BE2C (cell line): ENCODE results near the gene TEKTIP1.
A peak's percentile ranks its signal among the peaks of the same experiment; 100 is the strongest.

Experiments
- DNase-seq: peaks from one replicate; pipeline ENCODE4 v3.0.0-alpha.2; 2020
- H3K27me3 ChIP-seq: fragments of 250-450 bp; sonication (Bioruptor Pico); 2 replicates; pipeline ENCODE4 v1.5.1; 2020; ENCODE audit warnings: mild to moderate bottlenecking
- H3K36me3 ChIP-seq: fragments of 250-450 bp; sonication (Bioruptor Pico); 2 replicates; pipeline ENCODE4 v1.5.1; 2020; ENCODE audit warnings: mild to moderate bottlenecking
- H3K4me1 ChIP-seq: fragments of 250-450 bp; sonication (Bioruptor Pico); 2 replicates; pipeline ENCODE4 v1.5.1; 2020
- H3K4me3 ChIP-seq: 2 replicates; pipeline ENCODE4 v1.5.1; 2011; ENCODE audit warnings: low read depth, low read length
- H3K9me3 ChIP-seq: fragments of 250-450 bp; sonication (Bioruptor Pico); 2 replicates; pipeline ENCODE4 v1.5.1; 2020
- TF ChIP-seq, protein P1 (sequence below): IDR thresholded peaks from 2 replicates; pipeline ENCODE4 v1.5.1; 2012; ENCODE audit warnings: mild to moderate bottlenecking, low read depth, low read length

Gene TEKTIP1

DNA sequence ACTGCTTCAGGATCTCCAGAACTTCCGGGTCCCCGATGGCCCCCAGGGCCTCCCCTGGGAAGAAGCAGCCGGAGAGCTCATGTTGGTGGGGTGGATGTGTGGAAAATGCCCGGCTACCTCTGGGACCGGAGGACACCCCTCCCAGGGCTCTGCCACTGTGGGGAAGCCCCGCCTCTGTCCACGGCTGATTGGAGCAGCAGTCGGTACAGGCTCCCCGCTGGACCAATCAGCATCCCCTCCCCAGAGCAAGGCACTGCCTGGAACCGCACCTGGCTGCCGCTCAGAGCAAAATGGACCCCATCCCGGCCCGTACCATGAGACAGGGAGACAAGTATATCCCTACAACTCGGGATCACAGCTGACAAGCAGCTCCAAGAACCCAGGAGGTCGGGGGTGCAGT, 44.9 kb upstream of the TEKTIP1 start:
- peaks cover 54% of the 10 kb centered on the region for H3K36me3 ChIP-seq
- H3K4me3 ChIP-seq = no peak overlapping the region
- no peaks in the 10 kb centered on the region for H3K4me1 ChIP-seq
- H3K9me3 ChIP-seq = no peaks in the 10 kb centered on the region
- DNase-seq = peak; percentile 63
- H3K27me3 ChIP-seq = no peaks in the 10 kb centered on the region
- TF ChIP-seq, protein P1, sequence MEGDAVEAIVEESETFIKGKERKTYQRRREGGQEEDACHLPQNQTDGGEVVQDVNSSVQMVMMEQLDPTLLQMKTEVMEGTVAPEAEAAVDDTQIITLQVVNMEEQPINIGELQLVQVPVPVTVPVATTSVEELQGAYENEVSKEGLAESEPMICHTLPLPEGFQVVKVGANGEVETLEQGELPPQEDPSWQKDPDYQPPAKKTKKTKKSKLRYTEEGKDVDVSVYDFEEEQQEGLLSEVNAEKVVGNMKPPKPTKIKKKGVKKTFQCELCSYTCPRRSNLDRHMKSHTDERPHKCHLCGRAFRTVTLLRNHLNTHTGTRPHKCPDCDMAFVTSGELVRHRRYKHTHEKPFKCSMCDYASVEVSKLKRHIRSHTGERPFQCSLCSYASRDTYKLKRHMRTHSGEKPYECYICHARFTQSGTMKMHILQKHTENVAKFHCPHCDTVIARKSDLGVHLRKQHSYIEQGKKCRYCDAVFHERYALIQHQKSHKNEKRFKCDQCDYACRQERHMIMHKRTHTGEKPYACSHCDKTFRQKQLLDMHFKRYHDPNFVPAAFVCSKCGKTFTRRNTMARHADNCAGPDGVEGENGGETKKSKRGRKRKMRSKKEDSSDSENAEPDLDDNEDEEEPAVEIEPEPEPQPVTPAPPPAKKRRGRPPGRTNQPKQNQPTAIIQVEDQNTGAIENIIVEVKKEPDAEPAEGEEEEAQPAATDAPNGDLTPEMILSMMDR = no peak

DNA sequence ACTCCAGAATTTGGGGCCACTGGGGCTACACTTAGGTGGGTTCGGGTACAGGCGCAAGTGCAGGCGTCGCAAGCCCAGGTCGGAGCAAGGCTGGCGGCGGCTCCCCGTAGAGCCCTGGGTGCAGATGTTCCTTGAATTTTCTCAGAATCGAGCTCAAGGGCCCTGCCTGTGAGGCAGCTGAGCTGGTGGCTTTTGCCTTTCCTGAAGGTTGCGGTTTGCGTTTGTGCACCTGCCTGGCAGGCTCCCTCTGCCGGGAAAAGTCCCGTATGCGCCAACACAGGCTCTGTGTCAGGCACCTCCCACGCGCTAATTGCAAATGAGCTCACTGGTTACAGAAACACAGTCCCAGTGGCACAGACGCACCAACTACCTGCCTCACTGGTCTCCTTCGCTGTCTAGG, 44.4 kb upstream of the TEKTIP1 start:
- Histone ChIP-seq H3K4me1 (no peaks in the 10 kb centered on the region), H3K27me3 (no peaks in the 10 kb centered on the region), H3K36me3 (peaks cover 54% of the 10 kb centered on the region), H3K4me3 (no peak overlapping the region), H3K9me3 (no peaks in the 10 kb centered on the region)
- TF ChIP-seq, protein P1 = no peak
- DNase-seq = no peak

DNA sequence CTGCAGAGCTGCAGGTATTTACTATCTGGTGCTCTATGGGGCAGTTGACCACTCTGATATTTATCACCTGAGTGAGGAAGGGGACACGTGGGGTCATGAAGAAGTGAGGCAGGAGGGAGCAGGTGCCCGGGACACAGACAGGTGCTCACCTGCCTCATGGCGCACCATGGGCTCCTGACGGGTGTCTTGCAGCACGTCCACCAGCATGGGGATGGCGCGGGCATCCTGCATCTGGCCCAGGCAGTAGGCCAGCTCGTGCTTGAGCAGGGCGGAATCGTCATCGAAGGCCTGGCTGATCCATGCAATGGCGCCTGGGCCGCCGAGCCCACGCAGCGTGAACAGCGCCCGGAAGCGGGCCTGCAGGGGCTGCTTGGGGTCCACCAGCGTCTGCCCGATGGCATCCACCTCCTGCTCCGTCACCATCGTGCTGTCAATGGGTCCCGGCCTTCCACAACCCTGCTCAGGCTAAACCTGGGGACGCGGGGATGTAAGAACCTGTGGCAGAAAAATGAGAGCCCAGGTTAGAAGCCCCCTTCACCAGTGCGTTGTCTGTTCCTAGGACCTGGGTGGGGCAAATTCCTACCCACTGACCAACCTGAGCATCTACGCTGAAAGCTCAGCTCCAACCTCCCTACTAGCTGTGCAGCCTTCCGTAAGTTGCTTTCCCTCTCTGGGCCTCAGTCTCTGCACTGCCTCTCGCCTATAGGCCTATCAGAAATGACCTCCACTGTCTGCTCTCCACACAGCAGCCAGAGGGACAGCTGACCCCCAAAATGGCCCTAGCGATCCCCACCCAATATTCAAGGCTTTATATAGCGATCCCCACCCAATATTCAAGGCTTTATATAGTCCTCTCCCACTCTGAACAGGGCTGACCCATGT, 42.3 kb upstream of the TEKTIP1 start:
- Histone ChIP-seq H3K4me1 (no peaks in the 10 kb centered on the region; the same call in 1 of the 2 replicates), H3K27me3 (no peaks in the 10 kb centered on the region), H3K4me3 (no peak overlapping the region), H3K9me3 (no peaks in the 10 kb centered on the region), H3K36me3 (peaks cover 48% of the 10 kb centered on the region)
- TF ChIP-seq, protein P1 = no peak
- no peak for DNase-seq

DNA sequence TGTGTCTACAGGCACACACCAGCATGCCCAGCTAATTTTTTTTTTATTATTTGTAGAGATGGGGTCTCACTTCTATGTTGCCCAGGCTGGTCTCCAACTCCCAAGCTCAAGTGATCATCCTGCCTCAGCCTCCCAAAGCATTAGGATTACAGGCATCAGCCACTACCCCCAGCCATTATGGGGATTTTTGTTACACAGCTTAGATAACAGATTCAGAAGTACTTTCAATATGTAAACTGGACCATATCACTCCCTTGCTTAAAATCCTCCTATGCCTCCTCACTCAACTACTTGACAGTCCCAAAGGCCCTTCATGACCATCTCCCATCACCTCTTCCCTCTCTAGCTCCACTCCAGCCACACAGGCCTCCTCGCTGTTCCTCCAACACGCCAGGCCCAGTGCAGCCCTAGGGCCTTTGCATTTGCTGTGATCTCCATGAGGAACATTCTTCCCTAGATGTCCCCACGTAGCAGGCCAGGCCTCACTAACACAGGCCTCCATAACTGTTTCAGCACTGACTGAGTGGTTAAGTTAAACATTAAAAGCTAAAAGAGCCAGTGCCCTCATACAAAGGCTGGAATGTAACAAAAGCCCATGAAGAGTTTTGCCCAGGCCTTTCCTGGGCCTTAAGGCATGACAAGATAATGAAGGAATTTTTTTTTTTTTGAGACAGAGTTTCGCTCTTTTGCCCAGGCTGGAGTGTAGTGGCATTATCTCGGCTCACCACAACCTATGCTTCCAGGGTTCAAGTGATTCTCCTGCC, 41.0 kb upstream of the TEKTIP1 start:
- DNase-seq = no peak
- Histone ChIP-seq H3K4me3 (no peak overlapping the region), H3K9me3 (no peaks in the 10 kb centered on the region), H3K27me3 (no peaks in the 10 kb centered on the region), H3K4me1 (no peaks in the 10 kb centered on the region; the same call in 1 of the 2 replicates), H3K36me3 (peaks cover 36% of the 10 kb centered on the region)
- TF ChIP-seq, protein P1 = no peak

DNA sequence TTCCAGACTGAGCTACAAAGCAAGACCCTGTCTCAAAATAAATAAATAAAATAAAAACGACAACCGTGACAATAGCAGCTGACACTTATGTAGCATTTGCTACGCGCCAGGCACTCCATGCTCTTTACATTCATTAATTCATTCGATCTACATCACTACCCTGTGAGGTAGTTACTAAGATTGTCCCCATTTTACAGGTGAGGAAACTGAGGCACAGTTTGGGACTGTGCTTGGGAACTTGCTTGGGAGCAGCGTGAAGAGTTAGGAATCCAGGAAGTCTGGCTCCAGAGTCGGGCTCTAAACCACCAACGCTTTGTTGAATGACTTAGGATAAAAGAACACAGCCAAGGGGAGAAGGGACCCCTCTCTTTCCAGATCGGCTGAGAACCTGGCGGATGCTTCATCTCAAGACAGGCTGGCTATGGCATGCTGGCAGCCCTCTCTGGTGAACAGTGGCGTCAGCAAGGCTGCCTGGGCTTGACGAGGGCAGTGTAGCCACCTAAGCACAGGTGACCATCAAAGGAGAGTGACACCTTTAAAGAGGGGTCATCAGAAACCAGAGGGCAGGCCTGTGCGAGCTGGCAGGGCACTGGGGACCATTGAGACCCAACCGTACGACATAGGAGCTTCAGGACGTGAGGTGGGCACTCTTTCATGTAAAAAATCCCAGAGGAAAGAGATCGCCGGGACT, 39.1 kb upstream of the TEKTIP1 start:
- TF ChIP-seq, protein P1 = no peak
- H3K9me3 ChIP-seq = no peaks in the 10 kb centered on the region
- no peak for DNase-seq

More for the DNA sequence above, 39.1 kb upstream of the TEKTIP1 start:
- no peaks in the 10 kb centered on the region for H3K27me3 ChIP-seq
- no peaks in the 10 kb centered on the region; the same call in none of the 2 replicates for H3K4me1 ChIP-seq
- H3K4me3 ChIP-seq = peak overlapping the region; percentile 100
- peaks cover 24% of the 10 kb centered on the region for H3K36me3 ChIP-seq
